AG04450 (cell line): ENCODE results near the gene RPL35. TPM values are rescaled to one million over a fixed set of nuclear protein-coding genes. Genes with fewer than 3 reads are reported as not detected.

Experiments
- CTCF ChIA-PET: fragments of 300-600, 350-600 bp; formaldehyde crosslinking; extraction: SDS; loops from one replicate; lab custom pipeline; 2022; ENCODE audit warnings: antibody characterized with exemption, inconsistent platforms; lab: Charles Lee
- POLR2A ChIA-PET: fragments of 350-600 bp; formaldehyde crosslinking; extraction: SDS; loops from one replicate; lab custom pipeline; 2021; ENCODE audit warnings: antibody characterized with exemption, inconsistent platforms; lab: Yijun Ruan, JAX
- DNase-seq: peaks from one replicate; pipeline ENCODE4 v3.0.0-alpha.2; 2011; ENCODE audit warnings: low read depth, low spot score
- H3K27ac ChIP-seq: one replicate; pipeline ENCODE4 v1.5.1; 2012; ENCODE audit warnings: low read depth, low read length, control low read depth
- H3K27me3 ChIP-seq: one replicate; pipeline ENCODE4 v1.6.0; 2012; ENCODE audit warnings: low read length; ENCODE audit not compliant: control insufficient read depth, insufficient read depth
- H3K4me3 ChIP-seq: 2 replicates; pipeline ENCODE4 v1.5.1; 2011; ENCODE audit warnings: mild to moderate bottlenecking, low read depth, low read length, control low read depth
- H3K9me3 ChIP-seq: 2 replicates; pipeline ENCODE4 v1.5.1; 2012; ENCODE audit warnings: low read length; ENCODE audit not compliant: control insufficient read depth, insufficient read depth
- polyA minus RNA-seq: library from RNA; depleted of rRNA, polyadenylated mRNA; stranded (reverse); fragments of >200 nt; gene quantifications from 2 replicates; pipeline ENCODE4 v1.2.3, GENCODE V29; 2011; rRNA and poly(A)+ RNA removed
- polyA plus RNA-seq: library from polyadenylated mRNA; depleted of rRNA; stranded (reverse); fragments of >200 nt; gene quantifications from 2 replicates; pipeline ENCODE4 v1.2.3, GENCODE V29; 2011; rRNA removed
- TF ChIP-seq, protein P1 (sequence below): IDR thresholded peaks from 2 replicates; pipeline ENCODE4 v1.5.1; 2011; ENCODE audit warnings: low read depth, low read length, control low read depth, inconsistent platforms

RPL35 gene
- 1,392 and 2,283 TPM in 2 replicates for polyA plus RNA-seq
- 210 and 338 TPM in 2 replicates for polyA minus RNA-seq

DNA sequence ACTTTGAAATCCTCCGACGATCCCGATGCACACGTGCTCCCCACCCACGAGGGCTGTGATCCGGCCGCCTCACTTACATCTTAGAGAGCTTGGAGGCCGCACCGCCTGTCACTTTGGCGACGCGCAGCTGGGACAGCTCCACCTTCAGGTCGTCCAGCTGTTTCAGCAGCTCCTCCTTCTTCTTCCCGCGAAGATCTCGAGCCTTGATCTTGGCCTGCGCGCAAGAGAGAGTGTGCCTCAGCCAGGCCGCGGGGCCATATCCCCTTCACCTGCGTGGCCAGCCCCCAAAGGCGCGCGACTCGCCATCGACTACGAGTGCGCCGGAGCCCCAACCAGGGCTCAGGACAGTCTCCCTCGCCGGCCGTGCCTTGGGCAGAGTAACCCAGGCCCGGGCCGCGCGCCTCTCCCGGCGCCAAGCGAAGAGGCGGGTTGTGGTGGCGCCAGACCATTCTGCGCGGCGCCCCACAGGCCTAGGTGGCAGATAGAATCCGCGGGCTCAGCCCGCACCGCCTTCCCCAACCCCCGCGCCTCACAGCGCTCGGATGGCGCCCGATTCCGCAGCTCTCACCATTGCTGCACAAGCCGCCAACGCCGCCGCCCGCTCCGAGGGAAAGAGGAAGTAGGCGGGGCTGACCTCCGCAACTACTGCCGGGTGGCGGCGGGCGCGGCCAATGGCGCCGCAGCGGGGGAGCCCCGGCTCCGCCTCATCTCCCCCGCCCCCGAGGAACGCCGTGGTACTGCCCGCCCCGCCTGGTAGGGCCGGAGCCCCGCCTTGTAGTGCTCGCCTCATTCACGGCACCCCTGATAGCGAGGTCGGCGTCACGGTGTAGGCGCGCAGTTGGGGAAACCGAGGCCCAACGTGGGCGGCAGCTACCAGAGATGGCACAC is at the start of gene RPL35, which contains the start of gene ARPC5L:
TSS of gene RPL35 (minus strand) at position 616 of the 888 bp plus-strand sequence. CDS start at position 571, 45 bp downstream.
TSS of gene ARPC5L (plus strand) at position 789 of the 888 bp plus-strand sequence. CDS start 7,161 bp downstream, outside the sequence.
- peak; percentile 72 for DNase-seq
- peaks cover 3% of the 10 kb centered on the region; the same call in 1 of the 2 replicates for H3K9me3 ChIP-seq
- TF ChIP-seq, protein P1, sequence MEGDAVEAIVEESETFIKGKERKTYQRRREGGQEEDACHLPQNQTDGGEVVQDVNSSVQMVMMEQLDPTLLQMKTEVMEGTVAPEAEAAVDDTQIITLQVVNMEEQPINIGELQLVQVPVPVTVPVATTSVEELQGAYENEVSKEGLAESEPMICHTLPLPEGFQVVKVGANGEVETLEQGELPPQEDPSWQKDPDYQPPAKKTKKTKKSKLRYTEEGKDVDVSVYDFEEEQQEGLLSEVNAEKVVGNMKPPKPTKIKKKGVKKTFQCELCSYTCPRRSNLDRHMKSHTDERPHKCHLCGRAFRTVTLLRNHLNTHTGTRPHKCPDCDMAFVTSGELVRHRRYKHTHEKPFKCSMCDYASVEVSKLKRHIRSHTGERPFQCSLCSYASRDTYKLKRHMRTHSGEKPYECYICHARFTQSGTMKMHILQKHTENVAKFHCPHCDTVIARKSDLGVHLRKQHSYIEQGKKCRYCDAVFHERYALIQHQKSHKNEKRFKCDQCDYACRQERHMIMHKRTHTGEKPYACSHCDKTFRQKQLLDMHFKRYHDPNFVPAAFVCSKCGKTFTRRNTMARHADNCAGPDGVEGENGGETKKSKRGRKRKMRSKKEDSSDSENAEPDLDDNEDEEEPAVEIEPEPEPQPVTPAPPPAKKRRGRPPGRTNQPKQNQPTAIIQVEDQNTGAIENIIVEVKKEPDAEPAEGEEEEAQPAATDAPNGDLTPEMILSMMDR = peak; percentile 19

DNA sequence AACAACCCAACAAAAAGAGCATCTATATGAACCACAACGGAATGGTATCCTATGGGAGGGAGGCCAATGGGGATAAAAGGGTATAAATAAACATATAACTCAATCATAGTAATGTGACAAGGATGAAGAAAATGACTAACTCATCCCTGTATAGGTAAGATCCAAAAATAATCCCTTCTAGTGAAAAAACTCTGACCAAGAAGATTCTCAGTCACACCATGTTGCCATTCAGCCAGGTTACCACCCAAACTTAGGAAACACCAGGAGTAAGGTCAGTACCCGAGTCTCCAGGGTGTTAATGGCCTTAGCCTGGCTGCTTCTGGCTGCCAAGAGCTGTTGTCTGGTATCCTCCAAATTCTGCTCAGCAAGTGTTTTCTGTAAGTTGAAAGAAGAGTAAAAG is 46.3 kb upstream of the RPL35 start:
- TF ChIP-seq, protein P1 = no peak
- H3K9me3 ChIP-seq = no peaks in the 10 kb centered on the region
- no peak for DNase-seq
- no peak overlapping the region for H3K4me3 ChIP-seq
- H3K27me3 ChIP-seq = no peaks in the 10 kb centered on the region
- no peak overlapping the region for H3K27ac ChIP-seq
- POLR2A ChIA-PET = interaction anchor here (0.6 kb wide), 1 partner anchor 9 kb away, joined by 3 read pairs; no protein-coding TSS in a partner anchor
- CTCF ChIA-PET = no interaction called here

More for the DNA sequence above, at the start of gene RPL35, which contains the start of gene ARPC5L:
- Histone ChIP-seq H3K27ac (peak within 1 kb of the TSS; percentile 81), H3K4me3 (peak within 1 kb of the TSS; percentile 95), H3K27me3 (no peaks in the 10 kb centered on the region)
- POLR2A ChIA-PET = interaction anchor here (0.6 to 2.2 kb wide), 17 partner anchors 11 to 380 kb away, joined by 3 to 26 read pairs (median 5); partner anchors contain the start of genes HSPA5, NR6A1 and OLFML2A
- CTCF ChIA-PET = interaction anchor here (1.0 to 7.1 kb wide), 4 partner anchors 9 to 99 kb away, joined by 3 to 68 read pairs (median 15); partner anchors contain the start of genes NR6A1 and WDR38

DNA sequence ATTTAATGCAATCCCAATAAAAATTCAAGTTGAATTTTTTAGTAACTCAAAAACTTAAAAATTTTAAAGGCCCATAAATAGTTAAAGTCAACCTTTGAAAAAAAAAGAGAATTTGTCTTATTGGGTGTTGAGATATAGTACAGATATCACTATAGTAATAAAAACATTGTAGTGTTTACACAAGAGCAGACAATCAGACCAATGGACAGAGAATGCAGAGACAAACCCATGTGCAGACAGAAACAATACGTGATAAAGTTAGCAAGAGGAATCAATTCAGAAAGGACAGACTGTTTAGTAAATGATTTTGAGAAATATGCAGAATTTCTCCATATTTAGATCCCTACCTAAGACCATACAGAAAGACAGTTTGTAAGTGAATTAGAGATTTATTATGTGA is 45.2 kb upstream of the RPL35 start:
- TF ChIP-seq, protein P1 = no peak
- ChIA-PET CTCF (no interaction called here), POLR2A (no interaction called here)
- Histone ChIP-seq H3K9me3 (no peaks in the 10 kb centered on the region), H3K27me3 (no peaks in the 10 kb centered on the region), H3K4me3 (no peak overlapping the region), H3K27ac (no peak overlapping the region)
- DNase-seq = no peak

DNA sequence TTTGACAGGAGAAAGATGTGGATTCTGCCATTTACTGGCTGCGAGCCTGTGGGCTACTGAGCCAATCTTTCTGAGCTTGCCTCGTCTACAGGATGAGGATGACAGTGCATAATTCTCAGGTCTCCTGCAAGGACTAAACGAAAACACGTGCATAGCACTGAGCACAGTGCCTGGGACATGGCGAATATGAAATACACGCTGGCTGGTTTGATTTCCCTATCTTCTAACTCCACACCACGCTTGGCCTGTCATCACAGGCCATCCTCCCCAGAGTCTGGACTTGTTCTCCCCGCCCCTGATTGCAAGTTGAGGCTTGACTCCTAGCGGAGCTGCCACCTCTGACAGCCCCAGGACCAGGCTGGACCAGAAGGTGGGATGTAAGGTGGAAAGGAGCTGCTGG is 38.1 kb upstream of the RPL35 start:
- TF ChIP-seq, protein P1 = no peak
- H3K27me3 ChIP-seq = no peaks in the 10 kb centered on the region
- CTCF ChIA-PET = no interaction called here
- DNase-seq = no peak
- POLR2A ChIA-PET = no interaction called here
- H3K4me3 ChIP-seq = no peak overlapping the region
- no peaks in the 10 kb centered on the region for H3K9me3 ChIP-seq
- H3K27ac ChIP-seq = peak overlapping the region; percentile 21
